GM18511 (cell line): Measurements from ENCODE around the gene CDK12.

Experiments used
- ATAC-seq: cut with Tn5 transposase; IDR thresholded peaks from one replicate; pipeline ENCODE4 v1.9.1; 2021; ENCODE audit warnings: mild to moderate bottlenecking, moderate library complexity; ENCODE audit not compliant: unreplicated experiment

The CDK12 gene

DNA sequence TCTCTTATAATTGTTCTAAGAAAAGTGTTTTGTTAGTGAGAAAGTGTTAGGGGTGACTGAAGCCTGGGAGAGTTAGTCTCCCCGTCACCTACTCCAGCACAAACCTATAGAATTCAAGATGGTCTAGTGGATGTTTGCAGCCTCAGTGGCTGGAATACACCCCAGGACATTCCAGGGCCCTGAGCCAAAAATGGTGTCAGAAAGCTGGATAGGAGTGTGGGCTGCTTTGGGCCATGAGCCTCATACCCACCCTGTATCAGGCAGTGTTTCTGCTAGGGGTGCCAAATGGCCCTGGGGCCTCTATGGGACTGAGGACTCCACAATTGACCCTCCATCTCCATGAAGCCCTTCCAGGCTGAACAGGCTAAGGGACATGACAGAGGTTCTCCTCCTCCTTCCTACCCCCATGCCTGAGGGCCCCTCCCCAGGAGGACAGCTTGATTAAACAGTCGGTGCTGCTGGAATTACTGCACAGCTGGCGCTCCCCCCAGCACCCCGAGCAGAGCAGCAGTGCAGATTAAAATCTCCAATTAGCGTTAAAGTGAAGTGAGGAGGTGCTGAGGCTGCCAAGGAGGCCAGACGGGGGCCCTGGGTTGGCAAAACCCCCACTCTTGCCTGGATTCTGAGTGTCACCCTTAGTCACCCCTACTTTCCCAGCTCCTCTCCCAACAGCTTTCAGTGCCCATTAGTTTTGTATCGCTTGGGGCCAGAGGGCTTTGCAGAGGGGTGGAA, 87.4 kb downstream of the CDK12 start:
- no peak for ATAC-seq

GRCh38 chr17:39549747-39550573, 88.7 kb downstream of the CDK12 start:
- ATAC-seq, result no peak

DNA sequence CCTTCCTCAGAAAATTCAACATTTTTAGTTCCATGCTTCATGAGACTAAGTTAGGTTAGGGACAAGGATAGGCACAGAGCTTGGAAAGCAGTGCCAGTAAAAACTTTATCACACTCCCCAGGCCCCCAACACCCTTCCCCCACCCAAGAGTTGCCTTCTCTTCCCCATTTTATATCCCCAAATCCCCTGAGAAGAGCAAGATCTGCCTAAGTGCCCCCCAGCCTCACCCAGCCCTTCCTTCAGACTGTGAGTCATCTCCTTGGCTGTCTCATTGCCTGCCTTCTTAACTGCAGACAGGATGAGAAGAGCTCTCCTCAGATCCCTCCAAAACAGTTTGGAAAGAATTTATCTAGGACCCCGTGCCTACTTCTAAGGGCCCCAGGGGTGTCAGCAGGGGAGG, 90.6 kb downstream of the CDK12 start:
- no peak for ATAC-seq

DNA sequence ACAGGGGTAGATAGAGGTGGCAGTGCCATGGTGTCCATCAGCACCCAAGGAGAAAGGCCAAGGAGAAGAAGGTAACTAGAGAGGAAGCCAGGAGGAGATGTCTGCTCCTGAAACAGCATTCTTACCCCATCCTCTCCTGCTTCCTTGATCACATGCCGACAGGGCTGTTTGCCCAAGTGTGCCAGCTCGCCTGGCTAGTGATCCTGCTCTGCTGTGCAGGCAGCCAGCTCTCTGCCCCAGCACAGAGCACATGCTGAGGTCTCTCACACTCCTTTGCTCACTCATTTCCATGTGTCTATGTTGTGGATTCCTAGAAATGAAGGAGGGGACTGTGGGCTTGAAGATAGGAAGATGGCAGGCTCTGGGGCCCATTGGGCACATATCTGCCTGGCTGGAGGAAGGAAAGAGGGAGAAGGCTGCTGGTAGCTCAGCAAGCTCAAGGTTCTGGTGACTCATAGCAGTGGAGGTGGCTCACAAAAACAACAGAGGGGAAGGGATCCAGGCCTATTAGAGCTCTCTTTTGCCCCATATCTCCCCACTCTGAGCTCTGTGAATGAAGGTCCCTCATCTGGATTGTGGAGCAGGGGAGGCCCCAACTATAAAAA, 92.2 kb downstream of the CDK12 start:
- ATAC-seq, result no peak

DNA sequence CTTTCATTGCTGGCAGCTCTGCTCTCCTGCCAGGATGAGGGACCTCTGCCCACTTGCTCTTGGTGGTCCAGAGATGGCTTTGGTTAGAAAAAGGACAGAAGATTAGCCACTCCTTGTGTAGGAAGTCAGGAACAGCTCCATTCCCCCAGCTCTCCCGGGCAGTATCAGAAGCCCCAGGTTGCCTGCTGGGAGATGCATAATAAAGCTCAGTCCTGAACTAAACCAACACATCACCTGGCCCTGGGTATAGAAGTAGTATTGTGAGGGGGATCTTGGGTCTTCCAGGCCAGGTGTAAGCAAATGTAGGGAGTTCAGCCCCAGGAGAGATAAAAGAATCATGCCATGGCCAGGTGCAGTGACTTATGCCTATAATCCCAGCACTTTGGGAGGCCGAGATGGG, 94.1 kb downstream of the CDK12 start:
- ATAC-seq, result no peak

DNA sequence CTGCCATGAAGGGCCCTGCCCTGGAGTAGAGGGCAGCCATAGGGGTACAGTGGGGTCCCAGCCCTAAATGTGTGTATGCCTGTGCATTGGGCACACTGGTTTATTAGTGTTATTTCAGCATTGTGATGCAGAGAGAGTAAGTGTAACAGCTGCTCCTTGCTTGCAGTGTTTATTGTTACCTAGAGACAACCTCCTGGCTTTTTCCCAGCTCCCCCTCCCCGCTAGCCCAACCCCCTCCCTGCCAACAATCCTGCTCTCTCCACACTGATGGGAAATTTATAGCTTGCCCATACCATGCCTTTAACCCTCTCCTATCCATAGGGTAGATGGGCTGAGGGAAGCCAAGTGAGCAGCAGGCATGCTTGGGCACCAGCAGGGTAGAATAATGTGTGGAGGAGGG, 95.1 kb downstream of the CDK12 start:
- ATAC-seq, result no peak

DNA sequence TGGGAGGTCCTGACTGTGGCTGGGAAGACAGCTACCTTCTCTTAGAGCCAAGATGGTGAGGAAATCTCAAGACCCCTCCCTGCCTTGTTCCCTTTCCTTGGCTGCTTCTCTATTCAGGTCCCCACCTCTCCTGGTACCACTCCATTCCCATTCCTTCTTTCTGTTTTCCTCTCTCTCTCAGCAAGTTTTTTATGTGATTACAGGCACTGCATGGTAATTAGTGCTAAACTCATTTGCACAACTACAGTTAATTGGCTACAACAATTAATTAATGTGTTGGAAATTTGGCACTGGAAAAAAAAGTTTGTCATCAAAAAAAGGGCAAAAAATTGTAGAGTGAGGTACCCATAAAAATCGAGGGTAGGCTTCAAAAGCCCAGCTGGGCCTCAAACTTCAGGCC, 101.1 kb downstream of the CDK12 start:
- ATAC-seq, result no peak

DNA sequence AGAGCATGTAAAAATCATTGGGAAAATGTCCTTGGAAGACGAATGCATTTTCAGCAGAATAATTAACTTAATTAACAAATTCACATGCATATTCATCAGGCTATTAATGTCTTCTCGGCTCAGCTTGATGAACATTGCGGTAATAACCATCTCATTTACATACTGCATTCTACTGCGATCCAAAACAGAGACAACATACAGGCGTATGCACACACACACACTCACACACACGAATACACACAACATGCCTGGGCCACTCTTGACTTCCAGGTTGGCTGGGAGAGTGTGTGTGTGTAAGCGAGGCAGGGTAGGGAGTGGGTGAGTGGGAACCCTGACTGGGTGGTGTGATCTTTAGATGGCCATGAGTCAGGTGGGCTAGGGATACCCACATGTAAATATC, 101.7 kb downstream of the CDK12 start:
- no peak for ATAC-seq

DNA sequence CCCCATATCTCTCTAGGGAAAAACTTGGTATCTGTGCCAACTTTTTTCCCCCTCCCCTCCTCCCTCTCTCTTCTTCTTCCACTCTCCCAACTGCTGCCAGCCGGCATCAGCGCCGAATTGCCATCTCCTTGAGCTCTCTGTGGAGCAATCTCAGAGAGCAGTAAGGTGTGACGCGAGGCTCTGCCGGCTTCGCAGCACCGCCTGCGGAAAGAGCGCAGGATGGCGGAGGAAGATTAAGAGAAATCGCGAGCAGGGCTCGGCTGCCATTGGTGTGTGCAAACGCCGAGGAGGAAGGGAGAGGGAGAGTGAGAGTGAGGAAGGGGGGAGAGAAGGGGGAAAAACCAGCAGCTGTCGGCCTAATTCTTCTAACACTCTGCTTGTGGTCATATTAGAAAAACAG, 102.2 kb downstream of the CDK12 start:
- no peak for ATAC-seq

DNA sequence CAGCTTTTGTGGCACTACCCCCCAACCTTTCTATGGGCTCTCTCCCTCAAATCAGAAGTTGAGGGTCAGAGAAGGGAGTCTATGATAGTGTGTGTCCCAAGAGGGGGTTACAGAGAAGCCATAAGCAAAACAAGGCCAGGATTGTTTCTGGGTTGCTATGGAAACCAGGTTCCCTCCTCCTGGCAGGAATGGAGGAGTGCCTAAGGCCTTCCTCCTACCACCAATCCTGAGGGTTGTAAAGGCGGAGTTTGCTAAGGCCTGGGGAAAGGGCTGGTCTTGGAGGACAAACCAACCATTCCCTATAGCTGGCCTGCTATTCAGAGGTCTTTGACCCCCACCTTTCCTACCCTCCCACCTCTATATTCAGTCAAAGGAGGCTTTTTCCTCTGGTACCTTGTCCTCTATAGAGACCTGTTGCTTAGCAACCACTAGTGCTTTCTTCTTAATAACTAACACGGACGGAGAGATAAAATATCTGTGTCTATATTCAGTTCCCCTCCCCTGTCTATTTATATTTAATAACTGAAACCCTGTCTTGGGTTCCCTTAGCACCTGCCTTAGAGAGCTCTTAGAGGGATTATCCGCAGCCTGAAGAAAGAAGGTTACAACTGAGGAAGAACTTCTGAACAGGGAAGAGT, 103.0 kb downstream of the CDK12 start:
- ATAC-seq, result no peak

DNA sequence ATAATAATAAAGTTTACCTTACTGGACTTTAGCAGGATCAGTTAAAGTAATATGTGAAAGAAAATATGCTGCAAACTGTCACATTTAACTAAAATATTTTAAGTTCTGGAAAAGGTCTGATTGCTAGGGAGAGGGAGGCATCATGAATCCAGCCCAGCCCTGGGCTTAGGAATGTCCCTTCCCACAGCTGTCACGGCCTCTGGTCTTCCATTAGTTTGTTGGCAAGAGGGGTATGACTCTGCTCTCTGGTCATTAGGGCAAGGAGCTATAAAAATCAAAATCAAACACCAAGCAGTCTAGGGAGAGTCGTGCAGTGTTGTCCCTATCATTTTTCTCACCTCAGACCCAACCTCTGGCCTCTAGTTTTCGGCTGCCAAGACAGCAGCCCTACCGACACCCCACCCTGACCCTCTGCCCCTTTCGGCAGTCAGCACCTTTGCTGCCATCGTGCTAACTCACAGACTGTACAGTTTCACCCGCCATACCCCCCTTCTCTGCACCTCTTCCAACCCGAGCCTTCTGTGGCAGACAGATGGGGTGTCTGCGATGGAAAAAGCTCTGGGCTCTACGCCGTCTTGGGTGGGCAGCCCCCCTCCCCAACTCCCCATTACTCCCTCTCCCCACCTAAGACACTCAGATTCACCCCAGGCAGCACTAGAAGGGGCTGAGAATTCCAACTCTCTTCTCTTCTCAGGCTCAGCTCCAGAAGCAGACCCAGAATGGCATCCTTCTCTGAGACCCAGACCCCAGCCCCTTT, 105.0 kb downstream of the CDK12 start:
- no peak for ATAC-seq

DNA sequence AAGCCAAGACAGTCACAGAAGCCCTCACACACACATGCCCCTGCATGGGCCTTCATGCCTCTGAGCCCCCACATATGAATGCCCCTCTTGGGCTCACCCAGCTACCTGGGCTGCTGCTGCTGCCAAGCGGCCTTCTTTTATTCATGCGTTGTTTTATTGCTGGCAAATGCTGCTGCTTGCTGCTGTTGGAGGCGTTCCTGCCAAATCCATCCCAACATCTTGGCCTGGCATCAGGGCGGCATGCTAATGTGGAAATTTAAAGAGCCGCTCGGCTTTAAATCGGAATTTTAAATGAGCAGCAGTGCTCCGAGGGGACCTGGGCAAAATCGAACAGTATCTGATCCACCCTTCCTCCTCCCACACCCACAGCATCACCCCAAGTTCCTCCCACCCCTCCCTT, 107.4 kb downstream of the CDK12 start:
- ATAC-seq, result no peak

DNA sequence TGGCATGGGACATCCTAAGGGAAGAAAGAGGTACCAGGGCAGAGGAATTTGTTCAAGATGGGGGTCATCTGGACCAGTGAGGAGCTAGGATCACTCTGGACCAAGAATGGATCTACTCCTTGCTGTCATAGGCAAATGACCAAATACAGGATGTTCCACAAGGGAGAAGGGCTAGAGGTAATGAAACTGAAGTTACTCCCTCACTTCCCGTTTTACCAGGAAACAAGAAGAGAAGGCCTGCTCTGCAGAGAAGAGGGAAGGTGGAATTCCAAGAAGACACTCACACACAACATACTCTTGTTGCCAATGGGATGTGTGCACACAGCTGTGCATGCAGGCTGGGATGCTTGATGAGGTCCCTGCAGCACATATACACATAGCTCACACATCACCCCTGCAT, 107.8 kb downstream of the CDK12 start:
- no peak for ATAC-seq

GRCh38 chr17:39572121-39572520, 110.8 kb downstream of the CDK12 start:
- ATAC-seq, result no peak

DNA sequence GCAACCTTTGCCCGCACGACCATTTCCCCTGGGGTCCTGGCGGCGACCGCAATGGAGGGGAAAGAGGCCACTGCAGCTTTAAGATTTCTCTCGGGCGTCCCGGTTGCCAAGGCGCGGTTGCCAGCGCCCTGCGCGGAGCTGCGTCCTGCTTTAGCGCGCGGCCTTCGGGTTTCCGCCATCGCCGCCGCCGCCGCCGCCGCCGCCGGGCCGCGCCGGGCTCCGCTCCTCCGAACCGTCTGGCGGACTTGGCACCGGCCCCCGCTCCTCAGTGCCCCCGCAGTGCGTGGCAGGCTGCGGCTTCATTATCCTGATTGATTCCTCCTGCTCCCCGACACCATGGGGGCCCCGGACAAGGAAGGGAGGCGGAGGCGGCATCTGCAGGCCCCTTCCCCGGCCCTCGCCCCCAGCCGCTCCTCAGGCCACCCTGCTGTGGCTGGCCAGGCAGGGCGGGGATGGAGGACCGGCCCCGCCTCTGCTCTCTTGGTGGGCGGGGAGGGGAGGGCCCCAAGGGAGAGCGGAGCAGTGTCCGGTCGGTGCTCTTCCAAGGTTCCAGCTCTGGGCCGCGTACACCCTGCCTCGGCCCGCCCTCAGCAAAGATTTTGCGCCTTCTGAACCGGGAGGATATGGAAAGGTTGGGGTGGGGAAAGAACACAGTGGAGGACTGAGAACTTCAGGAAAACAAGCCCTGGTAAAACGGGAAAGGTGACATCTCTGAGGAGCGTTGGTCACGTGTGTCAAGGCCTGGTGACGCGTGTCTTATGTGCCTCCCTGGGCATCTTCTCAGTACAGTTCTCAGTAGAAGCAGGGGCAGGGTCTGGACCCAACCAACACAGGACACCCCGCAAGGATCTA, 112.4 kb downstream of the CDK12 start:
- ATAC-seq, result no peak

DNA sequence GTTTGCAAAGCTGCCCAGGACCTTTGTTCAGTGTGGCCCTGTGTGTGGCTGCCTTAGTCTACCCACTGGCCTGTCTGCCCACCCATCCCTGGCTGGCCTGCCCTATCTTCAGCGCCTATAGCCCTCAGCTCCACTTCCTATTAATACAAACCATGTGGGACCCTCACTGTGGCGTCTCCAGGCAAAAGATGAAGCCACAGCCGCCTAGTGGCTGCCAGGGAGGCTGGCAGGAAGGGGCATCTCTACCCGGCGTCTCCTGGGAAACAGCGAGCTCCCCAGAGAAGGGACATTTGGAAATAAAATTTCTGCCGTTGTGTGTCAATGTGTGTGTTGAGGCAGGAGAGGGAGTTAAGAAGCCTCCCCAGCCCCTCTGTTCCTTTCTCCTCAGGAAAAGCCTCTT, 114.9 kb downstream of the CDK12 start:
- ATAC-seq, result no peak

GRCh38 chr17:39578272-39578671, 117.0 kb downstream of the CDK12 start:
- ATAC-seq, result no peak

- ATAC-seq, result no peak
These were observed 118.2 kb downstream of the CDK12 start for GRCh38 chr17:39579318-39580081.

DNA sequence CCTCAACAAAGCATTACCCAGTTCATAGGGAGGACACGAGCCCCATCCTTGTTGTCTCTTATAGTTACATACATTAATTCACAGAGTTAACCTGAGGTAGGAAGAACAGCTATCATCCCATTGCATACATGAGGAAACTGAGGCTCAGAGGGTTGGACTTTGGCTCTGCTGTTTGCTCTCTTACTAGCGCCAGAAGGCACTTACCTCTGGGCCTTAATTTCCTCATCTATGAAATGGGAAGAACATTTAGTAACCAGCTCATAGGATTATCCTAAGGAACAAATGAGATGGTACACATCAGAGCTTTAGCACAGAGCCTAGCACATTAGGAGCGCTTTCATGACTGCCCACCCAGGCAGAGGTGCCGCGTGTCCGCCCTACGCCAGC, 118.8 kb downstream of the CDK12 start:
- ATAC-seq, result no peak
